WTC11 (cell line): Measurements from ENCODE around the gene AUP1.

Experiments used
- ESRRA ChIP-seq: sonication (generic); formaldehyde crosslinking; IDR thresholded peaks from 2 replicates; pipeline ENCODE4 v1.8.1; 2022; ENCODE audit warnings: mild to moderate bottlenecking, missing genetic modification reagents, borderline replicate concordance
- MAX ChIP-seq: sonication (generic); formaldehyde crosslinking; IDR thresholded peaks from 2 replicates; pipeline ENCODE4 v1.8.0; 2022; ENCODE audit warnings: mild to moderate bottlenecking, missing genetic modification reagents
- PREB ChIP-seq: sonication (generic); formaldehyde crosslinking; IDR thresholded peaks from 2 replicates; pipeline ENCODE4 v1.8.1; 2022; ENCODE audit warnings: mild to moderate bottlenecking, missing genetic modification reagents, moderate library complexity, borderline replicate concordance
- TEAD1 ChIP-seq: sonication (generic); formaldehyde crosslinking; IDR thresholded peaks from 2 replicates; pipeline ENCODE4 v1.8.0; 2022; ENCODE audit warnings: mild to moderate bottlenecking, missing genetic modification reagents
- TP53 ChIP-seq: sonication (generic); formaldehyde crosslinking; IDR thresholded peaks from 2 replicates; pipeline ENCODE4 v1.8.1; 2023; ENCODE audit warnings: mild to moderate bottlenecking, missing genetic modification reagents
- ZNF121 ChIP-seq: sonication (generic); formaldehyde crosslinking; IDR thresholded peaks from 2 replicates; pipeline ENCODE4 v1.8.0; 2023; ENCODE audit warnings: missing genetic modification reagents
- TF ChIP-seq, protein P1 (sequence below): fragments of 200-600 bp; IDR thresholded peaks from 2 replicates; pipeline ENCODE4 v1.8.0; 2022; ENCODE audit warnings: antibody characterized with exemption

- TF ChIP-seq, protein P1, sequence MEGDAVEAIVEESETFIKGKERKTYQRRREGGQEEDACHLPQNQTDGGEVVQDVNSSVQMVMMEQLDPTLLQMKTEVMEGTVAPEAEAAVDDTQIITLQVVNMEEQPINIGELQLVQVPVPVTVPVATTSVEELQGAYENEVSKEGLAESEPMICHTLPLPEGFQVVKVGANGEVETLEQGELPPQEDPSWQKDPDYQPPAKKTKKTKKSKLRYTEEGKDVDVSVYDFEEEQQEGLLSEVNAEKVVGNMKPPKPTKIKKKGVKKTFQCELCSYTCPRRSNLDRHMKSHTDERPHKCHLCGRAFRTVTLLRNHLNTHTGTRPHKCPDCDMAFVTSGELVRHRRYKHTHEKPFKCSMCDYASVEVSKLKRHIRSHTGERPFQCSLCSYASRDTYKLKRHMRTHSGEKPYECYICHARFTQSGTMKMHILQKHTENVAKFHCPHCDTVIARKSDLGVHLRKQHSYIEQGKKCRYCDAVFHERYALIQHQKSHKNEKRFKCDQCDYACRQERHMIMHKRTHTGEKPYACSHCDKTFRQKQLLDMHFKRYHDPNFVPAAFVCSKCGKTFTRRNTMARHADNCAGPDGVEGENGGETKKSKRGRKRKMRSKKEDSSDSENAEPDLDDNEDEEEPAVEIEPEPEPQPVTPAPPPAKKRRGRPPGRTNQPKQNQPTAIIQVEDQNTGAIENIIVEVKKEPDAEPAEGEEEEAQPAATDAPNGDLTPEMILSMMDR = no peak
- TF ChIP-seq TEAD1 (CRISPR knock-in tag) = no peak
- TF ChIP-seq ZNF121 (CRISPR knock-in tag) = no peak
- TF ChIP-seq PREB (CRISPR knock-in tag) = no peak
- no peak for TF ChIP-seq TP53 (CRISPR knock-in tag)
- no peak for TF ChIP-seq ESRRA
- no peak; the same call in 1 of the 2 replicates for TF ChIP-seq MAX (CRISPR knock-in tag)
Observed at GRCh38 chr2:74507926-74508520, 21.5 kb downstream of the AUP1 start.
